Kidney tubule cell (primary cell): ENCODE results near the gene TRMT11.
"Not testable (repeated sequence)": the region's sequence is repeated elsewhere in the genome, so short reads cannot be mapped to it uniquely, and the experiment has no call there.

Source experiments
- DNase-seq: peaks from one replicate; pipeline ENCODE4 v3.0.0-alpha.2; 2018; ENCODE audit warnings: low spot score

Gene TRMT11

GRCh38 chr6:125986301-125987025 is at the start of gene TRMT11:
TRMT11 (plus strand) TSS chr6:125986540; CDS start chr6:125986551, 11 bp downstream.
- peak; percentile 95 for DNase-seq

DNA sequence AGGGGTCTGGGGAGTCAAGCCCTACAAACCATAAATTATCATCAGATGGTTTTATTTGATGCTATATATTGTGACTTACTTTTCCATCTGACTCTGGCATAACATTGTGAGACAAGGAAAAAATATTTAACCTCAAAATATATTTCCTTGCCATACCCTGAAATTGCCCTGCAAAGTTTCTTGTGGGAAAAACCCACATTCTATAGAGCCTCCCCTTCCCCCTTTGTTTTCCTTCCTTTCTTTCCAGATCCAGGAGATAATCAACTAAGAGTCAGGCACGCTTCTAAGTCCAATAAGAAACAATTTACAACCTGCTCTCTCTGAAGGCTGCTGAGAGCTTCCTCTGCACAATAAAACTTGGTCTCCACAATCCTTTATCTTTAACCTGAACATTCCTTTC is 47.3 kb upstream of the TRMT11 start:
- DNase-seq = no peak

DNA sequence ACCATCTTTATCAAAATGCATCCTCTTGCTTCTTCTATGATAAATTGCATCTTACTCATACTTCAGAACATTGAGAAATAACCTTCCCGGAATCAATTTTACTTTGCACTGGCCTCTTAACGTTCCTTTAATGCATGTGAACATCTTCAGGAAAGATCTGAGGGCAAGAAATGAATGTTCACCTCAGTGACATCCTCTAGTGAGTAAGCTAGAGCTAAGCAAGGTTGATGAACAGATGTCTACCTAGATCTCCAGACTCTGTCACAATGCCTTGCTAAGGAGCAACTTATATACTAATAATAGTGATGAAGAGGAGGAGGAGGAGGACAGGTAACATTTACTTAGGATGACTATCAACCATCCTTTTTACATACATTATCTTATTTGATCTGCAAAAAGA is 46.5 kb upstream of the TRMT11 start:
- no peak for DNase-seq

DNA sequence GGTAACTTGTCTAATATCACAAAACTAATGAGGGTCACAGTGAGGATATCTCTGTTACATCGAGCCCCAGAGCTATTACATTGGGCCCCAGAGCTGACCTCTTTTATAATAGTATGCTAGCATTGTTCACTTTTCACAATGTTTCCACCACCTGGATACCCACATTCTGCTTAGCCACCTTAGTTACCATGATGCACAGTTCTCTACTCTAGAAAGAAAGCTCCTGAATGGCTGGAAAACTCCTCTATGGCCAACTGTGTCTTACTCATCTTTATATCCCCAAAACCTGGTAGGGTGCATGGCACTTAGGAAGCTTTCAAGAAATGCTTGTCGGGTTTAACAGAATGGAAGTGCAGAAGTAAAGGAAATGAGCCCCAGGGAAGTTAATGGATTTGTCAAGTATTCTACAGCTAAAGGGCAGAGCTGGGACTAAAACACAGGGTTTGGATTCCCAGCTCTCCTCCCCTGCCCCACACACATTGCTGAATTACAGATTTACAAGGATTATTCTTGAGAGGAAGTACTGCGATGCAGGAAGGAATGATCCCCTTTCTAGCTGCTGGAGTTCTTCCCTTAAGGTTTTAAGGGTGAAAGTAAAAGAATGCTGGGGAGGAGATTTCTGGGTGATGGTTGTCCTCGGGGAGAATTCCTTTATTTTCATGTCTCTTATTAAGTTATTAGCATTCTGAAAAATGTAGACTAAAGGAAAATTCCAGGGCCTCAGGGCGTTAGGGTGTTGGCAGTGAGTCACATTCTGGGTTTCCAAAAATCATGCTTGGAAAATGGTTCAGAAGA is 45.9 kb upstream of the TRMT11 start:
- DNase-seq = no peak

- no peak for DNase-seq
Measured at GRCh38 chr6:125942672-125943527, 43.4 kb upstream of the TRMT11 start.

DNA sequence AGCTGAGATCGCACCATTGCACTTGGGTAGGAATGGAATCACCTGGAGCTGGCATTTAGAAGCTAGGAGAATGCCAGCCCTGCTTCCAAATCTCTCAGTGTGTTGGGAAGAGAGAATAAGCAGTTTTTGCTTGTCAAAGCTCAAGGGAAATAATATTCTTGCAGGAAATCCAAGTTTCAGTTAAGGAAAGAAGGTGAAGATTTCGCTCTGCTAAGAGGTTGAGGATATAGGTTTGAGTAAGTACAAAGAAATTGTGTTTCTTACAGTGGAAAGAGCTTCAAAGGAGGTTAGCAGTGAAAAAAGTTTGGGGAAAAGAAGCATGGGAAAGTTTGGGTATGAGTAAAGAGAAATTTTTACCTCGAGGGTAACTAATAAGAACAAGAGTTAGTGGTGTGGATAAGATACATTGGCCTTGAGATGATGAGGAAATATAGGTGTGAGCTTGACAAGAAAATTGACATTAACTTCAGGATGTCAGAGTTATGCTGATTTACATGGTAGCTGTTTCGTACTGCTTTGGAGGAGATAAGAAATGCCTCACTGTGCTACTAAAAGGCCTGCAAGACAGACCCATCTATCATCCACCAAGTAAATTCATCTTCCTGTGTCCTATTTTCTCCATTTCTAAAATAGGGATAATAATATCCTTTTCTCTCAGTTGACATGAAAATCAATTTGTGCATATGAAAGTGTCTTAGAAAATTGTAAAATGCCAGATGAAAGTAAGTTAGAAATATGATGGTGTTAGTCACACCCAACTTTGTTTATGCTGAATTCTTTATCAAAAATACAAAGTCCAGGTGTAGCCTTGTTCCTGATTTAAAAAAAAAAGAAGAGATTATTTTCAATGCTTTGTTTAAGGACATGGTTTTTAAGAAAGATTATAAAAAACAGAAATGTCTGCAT is 42.6 kb upstream of the TRMT11 start:
- DNase-seq = no peak

GRCh38 chr6:125944434-125944816 is 41.9 kb upstream of the TRMT11 start:
- DNase-seq = no peak

DNA sequence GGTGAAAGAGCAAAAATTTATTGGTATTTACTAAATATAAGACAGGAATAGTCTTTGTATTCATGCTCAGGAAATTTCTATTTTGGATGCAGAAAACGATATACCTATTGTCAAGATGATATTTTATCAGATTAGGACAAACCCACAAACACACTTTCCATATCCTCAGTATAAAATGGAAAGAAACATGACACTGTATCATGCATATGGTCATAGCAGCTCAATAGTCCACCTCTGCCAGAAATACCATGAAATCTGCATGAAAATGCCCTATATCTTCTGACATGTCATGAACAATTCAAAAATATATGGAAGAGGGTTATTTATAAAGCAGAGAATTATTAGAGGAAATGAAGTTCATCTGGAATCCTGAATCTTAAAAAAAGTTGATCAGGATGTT is 41.4 kb upstream of the TRMT11 start:
- DNase-seq = no peak

DNA sequence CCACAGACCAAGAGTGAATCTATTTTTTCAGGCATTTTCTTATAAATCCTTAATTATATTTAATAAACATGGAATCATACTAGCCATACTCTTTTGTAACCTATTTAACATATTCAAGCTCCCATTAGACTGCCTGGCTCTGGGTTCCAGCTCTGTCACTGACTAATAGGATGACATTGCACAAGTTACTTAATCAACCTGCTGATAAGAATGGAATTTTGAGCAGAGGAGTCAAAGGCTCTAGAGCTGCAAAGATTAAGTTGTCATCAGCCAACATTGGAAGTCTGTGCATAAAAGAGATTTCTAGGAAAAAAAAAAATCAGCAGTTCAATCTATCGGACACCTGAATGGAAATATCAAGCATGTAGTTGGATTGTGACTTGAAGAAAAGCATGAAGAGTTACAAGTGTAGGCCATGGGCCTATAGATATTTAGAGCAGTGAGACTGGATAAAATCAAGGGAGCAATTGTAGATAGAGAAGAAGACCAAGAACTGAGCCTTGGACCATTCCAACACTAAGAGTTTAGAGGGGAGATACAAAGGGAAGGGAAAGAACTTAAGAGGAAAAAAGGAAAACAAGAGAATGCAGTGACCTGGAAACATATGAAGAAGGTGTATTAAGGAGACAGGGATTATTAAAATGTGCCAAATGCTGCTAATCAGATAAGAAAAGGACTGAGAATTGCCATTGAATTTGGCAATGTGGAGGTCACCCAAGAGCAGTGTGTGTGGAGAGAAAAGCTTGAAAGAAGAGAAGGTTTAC is 40.8 kb upstream of the TRMT11 start:
- DNase-seq = no peak

GRCh38 chr6:125947615-125948014 is 38.7 kb upstream of the TRMT11 start:
- DNase-seq = no peak

DNA sequence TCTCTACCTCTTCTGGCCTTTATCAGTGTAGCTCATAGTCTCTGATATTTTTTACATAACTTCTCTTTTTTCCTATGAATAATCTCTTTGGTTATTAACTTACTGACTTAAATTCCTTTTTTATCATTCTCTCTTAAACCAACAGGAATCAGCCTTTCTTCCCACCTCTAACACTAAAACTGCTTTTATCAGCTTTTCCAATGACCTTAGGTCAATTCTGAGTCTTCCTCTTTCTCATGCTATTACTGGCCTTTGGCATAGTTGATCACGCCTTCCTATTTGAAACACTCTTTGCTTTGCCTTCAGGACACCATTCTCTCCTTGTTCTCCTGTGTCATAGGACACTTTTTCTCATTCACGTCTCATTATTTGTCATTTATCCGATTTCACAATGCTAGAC is 37.9 kb upstream of the TRMT11 start:
- no peak for DNase-seq

DNA sequence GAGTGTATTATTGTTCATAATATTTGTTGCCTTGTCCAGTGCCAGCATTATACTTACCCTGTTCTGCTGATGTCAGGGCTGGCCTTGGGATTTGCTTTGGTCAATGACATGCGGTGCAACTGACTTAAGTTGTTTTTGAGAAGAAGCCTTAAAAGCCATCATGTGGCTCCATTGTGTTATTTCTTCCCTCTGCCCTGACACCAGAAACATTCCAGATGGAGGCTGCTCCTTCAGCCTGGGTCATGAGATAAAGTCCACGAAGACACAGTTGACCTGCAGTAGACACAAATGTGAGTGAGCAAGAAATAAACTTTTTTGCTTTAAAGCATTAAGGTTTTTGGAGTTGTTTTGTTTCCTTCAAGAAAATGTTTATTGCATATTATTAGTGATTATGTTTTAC is 37.3 kb upstream of the TRMT11 start:
- DNase-seq = no peak

DNA sequence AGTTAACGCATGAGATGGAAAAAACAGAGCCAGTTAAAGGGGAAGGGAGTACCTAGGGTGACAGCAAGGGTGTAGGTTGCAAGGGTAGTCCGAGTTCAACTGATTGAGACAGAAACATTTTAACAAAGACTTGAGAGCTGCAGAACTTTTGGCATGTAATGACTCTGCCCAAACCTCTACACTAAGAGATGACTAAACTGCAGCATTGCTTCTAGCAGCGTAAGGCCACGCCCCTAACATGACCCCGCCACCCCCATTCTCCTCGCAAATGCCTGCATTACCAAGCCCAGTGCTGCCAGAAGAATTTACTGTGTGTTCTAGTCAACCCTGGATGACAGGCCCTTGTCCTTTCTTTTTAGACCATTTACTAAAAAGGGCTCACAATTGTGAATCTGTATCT is 36.0 kb upstream of the TRMT11 start:
- DNase-seq = no peak

DNA sequence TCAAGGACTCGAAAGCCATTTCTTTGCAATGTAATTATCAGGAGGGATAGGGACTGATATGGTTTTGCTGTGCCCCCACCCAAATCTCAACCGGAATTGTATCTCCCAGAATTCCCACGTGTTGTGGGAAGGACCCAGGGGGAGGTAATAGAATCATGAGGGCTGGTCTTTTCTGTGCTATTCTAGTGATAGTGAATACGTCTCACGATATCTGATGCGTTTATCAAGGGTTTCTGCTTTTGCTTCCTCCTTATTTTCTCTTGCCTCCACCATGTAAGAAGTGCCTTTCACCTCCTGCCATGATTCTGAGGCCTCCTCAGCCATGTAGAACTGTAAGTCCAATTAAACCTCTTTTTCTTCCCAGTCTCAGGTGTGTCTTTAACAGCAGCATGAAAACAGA is 35.6 kb upstream of the TRMT11 start:
- not testable (repeated sequence) for DNase-seq

DNA sequence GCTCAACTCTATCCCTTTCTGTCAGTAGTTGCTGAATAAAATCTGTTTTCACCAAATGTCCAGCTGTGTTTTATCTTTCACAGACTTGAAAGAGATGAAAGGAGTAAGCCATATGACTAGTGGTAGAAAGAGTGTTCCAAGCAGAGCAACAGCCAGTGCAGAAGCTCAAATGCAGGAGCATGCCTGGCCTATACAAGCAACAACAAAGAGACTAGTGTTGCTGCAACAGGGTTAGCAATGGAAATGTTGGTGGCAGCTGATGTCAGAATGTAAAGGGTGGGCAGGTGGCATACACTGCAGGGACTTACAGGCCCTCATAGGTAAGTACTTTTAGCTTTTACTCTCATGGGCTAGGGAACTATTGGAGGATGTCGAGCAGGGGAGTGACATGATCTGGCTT is 35.0 kb upstream of the TRMT11 start:
- DNase-seq = no peak

DNA sequence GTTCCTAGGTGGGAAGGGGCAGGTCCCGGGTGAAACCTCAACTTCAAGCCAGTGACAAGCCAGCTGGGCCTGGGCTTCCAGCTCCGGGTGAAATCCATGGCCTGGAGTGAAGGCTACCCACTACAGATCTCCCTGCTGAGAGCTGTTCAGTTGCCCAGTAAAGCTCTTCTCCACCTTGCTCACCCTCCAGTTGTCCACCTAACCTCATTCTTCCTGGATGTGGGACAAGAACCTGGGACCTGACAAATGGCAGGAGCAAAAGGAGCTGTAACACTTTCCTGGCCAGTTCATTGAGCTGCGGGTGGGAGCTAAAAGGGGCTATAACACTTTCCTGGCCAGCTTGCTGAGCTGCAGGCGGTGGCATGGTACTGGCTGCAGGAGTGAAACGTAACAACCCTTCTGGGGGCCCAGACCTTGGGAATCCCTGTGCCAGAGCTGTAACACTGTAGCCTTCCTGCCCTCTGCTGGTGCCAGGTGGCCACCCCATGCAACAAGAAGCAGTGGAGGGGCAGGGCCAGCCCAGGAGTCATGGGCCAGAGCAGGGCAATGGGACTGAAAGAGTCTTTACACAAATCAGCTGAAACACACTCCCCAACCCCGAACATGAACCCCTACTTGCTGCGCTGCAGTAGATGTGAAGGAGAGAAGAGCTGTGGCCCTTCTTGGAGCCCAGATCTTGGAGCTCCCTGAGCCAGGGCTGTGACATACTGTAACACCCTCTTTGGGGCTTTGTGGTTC is 33.4 kb upstream of the TRMT11 start:
- peak; percentile 34 for DNase-seq

DNA sequence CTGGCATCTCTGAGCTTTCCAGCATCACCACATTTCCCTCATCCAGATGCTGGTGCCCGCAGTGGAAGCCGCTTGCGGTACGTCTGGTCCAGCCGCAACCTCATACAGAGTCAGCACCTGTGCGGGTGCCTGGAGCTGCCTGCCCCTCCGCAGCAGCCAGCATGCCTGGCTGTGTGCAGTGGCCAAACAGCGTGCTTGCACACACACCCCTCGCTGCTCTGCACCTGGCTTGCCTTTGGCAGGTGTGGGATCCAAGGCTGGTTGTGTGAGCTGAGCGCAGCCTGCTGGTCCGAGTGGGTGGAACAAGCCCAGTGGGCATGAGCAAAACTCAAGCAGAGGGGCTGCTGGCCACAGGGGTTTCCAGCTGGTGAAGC is 32.9 kb upstream of the TRMT11 start:
- peak; percentile 31 for DNase-seq

DNA sequence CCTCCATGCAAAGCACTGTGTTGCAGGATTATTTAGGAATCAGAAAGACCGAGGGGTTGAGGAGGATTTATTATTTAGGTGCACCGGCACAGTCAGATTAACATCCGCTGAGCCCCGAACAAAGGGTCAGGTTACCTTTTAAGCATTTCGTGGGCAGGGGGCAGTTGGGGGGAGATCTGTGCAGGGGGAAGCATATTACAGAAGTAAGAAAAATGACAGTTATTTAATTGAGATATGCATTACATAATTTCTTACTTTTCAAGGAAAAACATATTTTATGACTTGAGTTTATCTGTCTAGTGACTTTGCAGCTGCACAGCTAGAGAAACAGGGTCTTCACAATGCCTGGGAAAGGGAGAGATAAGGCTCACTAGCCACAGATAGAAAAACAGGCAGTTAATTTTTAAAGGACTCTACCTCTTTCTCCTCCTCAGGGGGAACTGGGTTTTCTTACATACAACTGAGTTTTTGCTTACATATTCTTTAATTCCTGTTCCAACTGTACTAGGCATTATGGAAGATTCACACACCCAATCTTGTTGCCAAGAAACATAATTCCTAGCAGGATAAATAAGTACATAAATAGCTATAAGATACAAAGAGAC is 31.5 kb upstream of the TRMT11 start:
- DNase-seq = no peak

GRCh38 chr6:125955973-125956372 is 30.4 kb upstream of the TRMT11 start:
- DNase-seq = no peak
